Measurements from ENCODE around the gene IL33.

DNA sequence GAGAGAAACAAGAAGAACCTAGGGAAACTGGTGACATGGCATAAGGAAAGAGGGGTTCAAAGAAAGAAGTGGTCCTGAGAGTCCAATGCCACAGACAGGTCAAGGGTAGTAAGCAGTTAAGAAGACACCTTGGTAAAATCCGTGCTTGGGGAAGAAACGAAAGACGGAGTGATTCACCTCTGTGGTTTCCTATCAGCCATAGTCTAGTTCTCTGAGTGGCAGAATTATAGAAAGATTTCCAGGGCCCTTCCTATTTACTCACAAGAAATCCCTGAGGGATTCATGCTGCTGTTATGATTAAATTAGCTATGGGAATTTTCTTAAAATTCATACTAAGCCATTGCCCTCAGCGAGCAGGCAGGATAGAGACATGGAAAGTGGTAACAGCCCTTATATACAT, 31.7 kb downstream of the IL33 start:
- TF ChIP-seq CTCF (IDR thresholded peaks at IDR 0.05), result no peak
- TF ChIP-seq EZH2 (IDR thresholded peaks at IDR 0.05; ENCODE audit: borderline replicate concordance, insufficient read depth, low read depth, low read length, poor library complexity, severe bottlenecking), result no peak

Measured in B cell (primary cell).